GM12878 (cell line): ENCODE data around the gene P3H1. TPM values are rescaled to one million over a fixed set of nuclear protein-coding genes. Genes with fewer than 3 reads are reported as not detected.

Source experiments
- ATAC-seq: fragments of 200-7000 bp; cut with Tn5 transposase; 3 replicates; pipeline ENCODE4 v1.9.1; 2020; ENCODE audit warnings: mild to moderate bottlenecking, moderate library complexity
- BruUV-seq: library from RNA; stranded (reverse); fragments of 400-500 nt; replicated peaks from 2 replicates; lab custom pipeline; 2021; lab: Mats Ljungman, UMichigan
- CTCF ChIA-PET: fragments of 300-600 bp; sonication (Branson Sonifier 250); formaldehyde crosslinking; extraction: SDS; loops from one replicate; lab custom pipeline; 2021; ENCODE audit warnings: inconsistent platforms; lab: Yijun Ruan, JAX
- POLR2A ChIA-PET: fragments of 350-600 bp; formaldehyde crosslinking; extraction: SDS; loops from one replicate; lab custom pipeline; 2021; ENCODE audit warnings: inconsistent platforms; lab: Charles Lee
- RAD21 ChIA-PET: fragments of 300-600 bp; sonication (Branson Sonifier 250); formaldehyde crosslinking; loops from one replicate; lab custom pipeline; 2023; ENCODE audit warnings: antibody characterized with exemption; ENCODE audit not compliant: unreplicated experiment; lab: Charles Lee
- SMC1A ChIA-PET: fragments of 300-600 bp; sonication (Branson Sonifier 250); formaldehyde crosslinking; loops from one replicate; lab custom pipeline; 2023; ENCODE audit not compliant: unreplicated experiment, uncharacterized antibody; lab: Charles Lee
- DNase-seq: peaks from one replicate; pipeline ENCODE4 v3.0.0-alpha.2; 2011; ENCODE audit warnings: low read depth, low spot score
- FAIRE-seq: peaks from 3 replicates; lab custom pipeline; 2011; peaks lifted over from hg19 to GRCh38; lab: Jason Lieb, UNC
- H2AFZ ChIP-seq: 2 replicates; pipeline ENCODE4 v1.6.0; 2011; ENCODE audit warnings: low read depth, low read length, control low read depth; ENCODE audit not compliant: control insufficient read depth
- H3K27ac ChIP-seq: 2 replicates; pipeline ENCODE4 v1.5.1; 2011; ENCODE audit warnings: control low read depth; ENCODE audit not compliant: control insufficient read depth, insufficient read depth
- H3K27me3 ChIP-seq, 2 experiments: replicated peaks in 1 of 2; 2 replicates each; pipeline versions ENCODE4 v1.6.0 to v1.6.1; 2011; ENCODE audit warnings: low read length in 1 of 2; ENCODE audit not compliant: control insufficient read depth in 2 of 2, insufficient read depth in 2 of 2
- H3K36me3 ChIP-seq, 2 experiments: 2 replicates each; pipeline ENCODE4 v1.5.1; 2011; ENCODE audit warnings: low read length in 1 of 2; ENCODE audit not compliant: control insufficient read depth in 2 of 2, insufficient read depth in 2 of 2
- H3K4me1 ChIP-seq: 2 replicates; pipeline ENCODE4 v1.6.1; 2011; ENCODE audit warnings: mild to moderate bottlenecking, low read length, moderate library complexity, mixed read lengths; ENCODE audit not compliant: control insufficient read depth, insufficient read depth
- H3K4me2 ChIP-seq: 2 replicates; pipeline ENCODE4 v1.6.0; 2011; ENCODE audit warnings: control low read depth; ENCODE audit not compliant: control insufficient read depth, insufficient read depth
- H3K4me3 ChIP-seq: fragments of 200-600 bp; sonication (generic); 2 replicates; pipeline ENCODE4 v1.5.1; 2016
- H3K79me2 ChIP-seq: 2 replicates; pipeline ENCODE4 v1.6.0; 2011; ENCODE audit warnings: low read length; ENCODE audit not compliant: control insufficient read depth, insufficient read depth
- H3K9ac ChIP-seq: 2 replicates; pipeline ENCODE4 v1.8.0; 2011; ENCODE audit warnings: low read length, control low read depth, mixed read lengths; ENCODE audit not compliant: control insufficient read depth, insufficient read depth
- H3K9me3 ChIP-seq: replicated peaks from 3 replicates; pipeline ENCODE4 v1.5.1; 2011; ENCODE audit warnings: mild to moderate bottlenecking, low read length; ENCODE audit not compliant: control insufficient read depth, insufficient read depth
- H4K20me1 ChIP-seq: 2 replicates; pipeline ENCODE4 v1.6.0; 2011; ENCODE audit not compliant: control insufficient read depth, insufficient read depth
- BCL3 ChIP-seq: IDR thresholded peaks from 2 replicates; pipeline ENCODE4 v1.6.1; 2011; ENCODE audit warnings: borderline replicate concordance, low read depth, mild to moderate bottlenecking, moderate library complexity, low read length; ENCODE audit not compliant: insufficient read depth, poor library complexity, severe bottlenecking
- CREB1 ChIP-seq: IDR thresholded peaks from 2 replicates; pipeline ENCODE4 v1.6.1; 2012; ENCODE audit warnings: low read depth, mild to moderate bottlenecking, inconsistent platforms
- FOXM1 ChIP-seq: IDR thresholded peaks from 2 replicates; pipeline ENCODE4 v1.6.1; 2012; ENCODE audit warnings: low read depth, mild to moderate bottlenecking, inconsistent platforms, low read length, moderate library complexity
- KAT2A ChIP-seq: conservative IDR thresholded peaks from 2 replicates; pipeline ENCODE4 v1.6.1; 2011; ENCODE audit warnings: low read depth, low read length; ENCODE audit not compliant: control insufficient read depth
- TAF1 ChIP-seq: IDR thresholded peaks from 2 replicates; pipeline ENCODE4 v1.6.1; 2011; ENCODE audit warnings: mild to moderate bottlenecking, low read depth, low read length, borderline replicate concordance
- ZNF217 ChIP-seq: fragments of 450-650 bp; IDR thresholded peaks from 2 replicates; pipeline ENCODE4 v1.6.1; 2017; ENCODE audit warnings: antibody characterized with exemption, mild to moderate bottlenecking
- ZNF622 ChIP-seq: fragments of 450-650 bp; IDR thresholded peaks from 2 replicates; pipeline ENCODE4 v1.6.1; 2017; ENCODE audit warnings: mild to moderate bottlenecking, inconsistent platforms
- WGBS: methylation state at CpG from one replicate; pipeline ENCODE4 v1.1.6; 2016; ENCODE audit warnings: low lambda C conversion rate; ENCODE audit not compliant: insufficient replicate concordance, insufficient coverage; ENCODE audit errors: missing lambda C conversion rate; 5-methylcytosine and 5-hydroxymethylcytosine counted together
- in situ Hi-C: fragments of 300-500 bp; cut with MboI; formaldehyde crosslinking; loops from 9 replicates; pipeline ENCODE4 v1.14.3; 2018; ENCODE audit warnings: mixed read lengths
- intact Hi-C: fragments of 100-400 bp; cut with micrococcal nuclease; formaldehyde crosslinking; loops from one replicate; pipeline ENCODE4 v1.14.2; 2022; ENCODE audit not compliant: unreplicated experiment
- polyA plus RNA-seq, 11 experiments: library from polyadenylated mRNA; depleted of rRNA in 4 of 11; unstranded in 6 of 11; stranded (reverse) in 5 of 11; fragments of >200 nt; fragmentation: Nextera tagmentation in 4 of 11; fragmentation: Illumina TruSeq in 1 of 11; extraction: Ambion mirVana in 4 of 11; extraction: Trizol in 1 of 11; gene quantifications; 1 replicate in 1 of 11; 2 replicates in 10 of 11; pipeline versions ENCODE4 v1.2.1 to v1.2.3, GENCODE V29; 2011 to 2016; ENCODE audit warnings: inconsistent platforms in 2 of 11, missing spikeins in 2 of 11, low read depth in 1 of 11
- total RNA-seq, 4 experiments: library from RNA; depleted of rRNA in 3 of 4; stranded (reverse); fragments of >200 nt in 3 of 4; fragmentation: Illumina TruSeq in 1 of 4; extraction: Trizol in 1 of 4; gene quantifications; 2 replicates each; pipeline versions ENCODE4 v1.2.1 to v1.2.3, GENCODE V29; 2013 to 2021
- TF ChIP-seq, protein P1 (sequence below): fragments of 450-650 bp; formaldehyde crosslinking; IDR thresholded peaks from 2 replicates; pipeline ENCODE4 v1.5.0; 2022; ENCODE audit warnings: mild to moderate bottlenecking, missing genetic modification characterization
- TF ChIP-seq, protein P2 (sequence below): fragments of 450-650 bp; formaldehyde crosslinking; IDR thresholded peaks from 2 replicates; pipeline ENCODE4 v1.4.0; 2022; ENCODE audit warnings: mild to moderate bottlenecking, moderate library complexity

Gene P3H1
- total and polyA plus RNA-seq, 10 of the 15 experiments (the other 5 are each of a cell fraction or from before 2014, with no cell fraction given) = 0.72 to 42.4 (median 26.0) TPM

GRCh38 chr1:42806593-42806992 is 39.8 kb upstream of the P3H1 start:
- Histone ChIP-seq H3K9ac (no peak overlapping the region), H3K4me2 (no peak overlapping the region), H3K9me3 (no peaks in the 10 kb centered on the region), H4K20me1 (no peaks in the 10 kb centered on the region), H3K79me2 (no peaks in the 10 kb centered on the region), H3K4me3 (no peak overlapping the region), H2AFZ (no peak overlapping the region), H3K27ac (no peak overlapping the region), H3K4me1 (no peaks in the 10 kb centered on the region), H3K36me3 (no peaks in the 10 kb centered on the region), H3K27me3 (no peaks in the 10 kb centered on the region)
- no peak for FAIRE-seq
- ATAC-seq = no peak
- ChIA-PET POLR2A (interaction anchor here (0.5 to 1.2 kb wide), 2 partner anchors 10 to 468 kb away, joined by 3 to 5 read pairs; partner anchors contain the start of gene ERMAP), RAD21 (no interaction called here), SMC1A (no interaction called here), CTCF (interaction anchor here (1.4 kb wide), 1 partner anchor 9 kb away, joined by 3 read pairs; no protein-coding TSS in a partner anchor)
- WGBS = 93% methylated on average over 5 of the region's 5 CpGs
- TF ChIP-seq ZNF217 = no peak
- no peak for TF ChIP-seq ZNF622
- no TSS peak for BruUV-seq
- in situ Hi-C loops (no loop called here), intact Hi-C loops (no loop called here)
- DNase-seq = no peak

DNA sequence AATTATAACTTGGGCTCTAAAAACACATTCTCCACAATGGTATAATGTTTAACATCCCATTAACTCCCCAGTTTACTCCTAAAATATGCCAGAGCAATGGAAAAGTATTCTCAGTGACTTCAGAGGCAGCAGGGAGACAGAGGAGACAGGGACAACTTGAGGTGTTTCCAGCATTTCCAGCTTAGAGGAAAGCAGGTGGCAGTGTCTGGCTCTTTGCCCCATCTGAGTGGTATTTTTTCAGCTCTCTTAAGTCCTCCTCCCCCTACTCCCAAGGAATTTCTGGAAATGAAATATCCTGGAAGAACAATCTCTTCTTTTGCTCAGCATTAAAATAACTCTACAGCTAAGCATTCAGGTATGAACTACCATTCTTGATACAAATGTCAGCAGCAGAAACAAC is 39.3 kb upstream of the P3H1 start:
- Histone ChIP-seq H3K9me3 (no peaks in the 10 kb centered on the region), H3K79me2 (no peaks in the 10 kb centered on the region), H3K9ac (no peak overlapping the region), H2AFZ (no peak overlapping the region), H4K20me1 (no peaks in the 10 kb centered on the region), H3K4me2 (no peak overlapping the region), H3K4me1 (no peaks in the 10 kb centered on the region), H3K36me3 (no peaks in the 10 kb centered on the region), H3K4me3 (no peak overlapping the region), H3K27ac (no peak overlapping the region), H3K27me3 (no peaks in the 10 kb centered on the region)
- in situ Hi-C loops (no loop called here), intact Hi-C loops (no loop called here)
- no TSS peak for BruUV-seq
- ChIA-PET CTCF (interaction anchor here (1.4 kb wide), 1 partner anchor 10 kb away, joined by 3 read pairs; no protein-coding TSS in a partner anchor), POLR2A (interaction anchor here (0.5 to 1.2 kb wide), 2 partner anchors 10 to 468 kb away, joined by 3 to 5 read pairs; partner anchors contain the start of gene ERMAP), RAD21 (no interaction called here), SMC1A (no interaction called here)
- FAIRE-seq (no peak), ATAC-seq (no peak), DNase-seq (no peak)
- TF ChIP-seq FOXM1 (no peak), KAT2A (no peak), CREB1 (no peak), TAF1 (no peak), BCL3 (no peak)
- TF ChIP-seq, protein P1, sequence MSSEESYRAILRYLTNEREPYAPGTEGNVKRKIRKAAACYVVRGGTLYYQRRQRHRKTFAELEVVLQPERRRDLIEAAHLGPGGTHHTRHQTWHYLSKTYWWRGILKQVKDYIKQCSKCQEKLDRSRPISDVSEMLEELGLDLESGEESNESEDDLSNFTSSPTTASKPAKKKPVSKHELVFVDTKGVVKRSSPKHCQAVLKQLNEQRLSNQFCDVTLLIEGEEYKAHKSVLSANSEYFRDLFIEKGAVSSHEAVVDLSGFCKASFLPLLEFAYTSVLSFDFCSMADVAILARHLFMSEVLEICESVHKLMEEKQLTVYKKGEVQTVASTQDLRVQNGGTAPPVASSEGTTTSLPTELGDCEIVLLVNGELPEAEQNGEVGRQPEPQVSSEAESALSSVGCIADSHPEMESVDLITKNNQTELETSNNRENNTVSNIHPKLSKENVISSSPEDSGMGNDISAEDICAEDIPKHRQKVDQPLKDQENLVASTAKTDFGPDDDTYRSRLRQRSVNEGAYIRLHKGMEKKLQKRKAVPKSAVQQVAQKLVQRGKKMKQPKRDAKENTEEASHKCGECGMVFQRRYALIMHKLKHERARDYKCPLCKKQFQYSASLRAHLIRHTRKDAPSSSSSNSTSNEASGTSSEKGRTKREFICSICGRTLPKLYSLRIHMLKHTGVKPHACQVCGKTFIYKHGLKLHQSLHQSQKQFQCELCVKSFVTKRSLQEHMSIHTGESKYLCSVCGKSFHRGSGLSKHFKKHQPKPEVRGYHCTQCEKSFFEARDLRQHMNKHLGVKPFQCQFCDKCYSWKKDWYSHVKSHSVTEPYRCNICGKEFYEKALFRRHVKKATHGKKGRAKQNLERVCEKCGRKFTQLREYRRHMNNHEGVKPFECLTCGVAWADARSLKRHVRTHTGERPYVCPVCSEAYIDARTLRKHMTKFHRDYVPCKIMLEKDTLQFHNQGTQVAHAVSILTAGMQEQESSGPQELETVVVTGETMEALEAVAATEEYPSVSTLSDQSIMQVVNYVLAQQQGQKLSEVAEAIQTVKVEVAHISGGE (CRISPR knock-in tag) = no peak
- TF ChIP-seq, protein P2, sequence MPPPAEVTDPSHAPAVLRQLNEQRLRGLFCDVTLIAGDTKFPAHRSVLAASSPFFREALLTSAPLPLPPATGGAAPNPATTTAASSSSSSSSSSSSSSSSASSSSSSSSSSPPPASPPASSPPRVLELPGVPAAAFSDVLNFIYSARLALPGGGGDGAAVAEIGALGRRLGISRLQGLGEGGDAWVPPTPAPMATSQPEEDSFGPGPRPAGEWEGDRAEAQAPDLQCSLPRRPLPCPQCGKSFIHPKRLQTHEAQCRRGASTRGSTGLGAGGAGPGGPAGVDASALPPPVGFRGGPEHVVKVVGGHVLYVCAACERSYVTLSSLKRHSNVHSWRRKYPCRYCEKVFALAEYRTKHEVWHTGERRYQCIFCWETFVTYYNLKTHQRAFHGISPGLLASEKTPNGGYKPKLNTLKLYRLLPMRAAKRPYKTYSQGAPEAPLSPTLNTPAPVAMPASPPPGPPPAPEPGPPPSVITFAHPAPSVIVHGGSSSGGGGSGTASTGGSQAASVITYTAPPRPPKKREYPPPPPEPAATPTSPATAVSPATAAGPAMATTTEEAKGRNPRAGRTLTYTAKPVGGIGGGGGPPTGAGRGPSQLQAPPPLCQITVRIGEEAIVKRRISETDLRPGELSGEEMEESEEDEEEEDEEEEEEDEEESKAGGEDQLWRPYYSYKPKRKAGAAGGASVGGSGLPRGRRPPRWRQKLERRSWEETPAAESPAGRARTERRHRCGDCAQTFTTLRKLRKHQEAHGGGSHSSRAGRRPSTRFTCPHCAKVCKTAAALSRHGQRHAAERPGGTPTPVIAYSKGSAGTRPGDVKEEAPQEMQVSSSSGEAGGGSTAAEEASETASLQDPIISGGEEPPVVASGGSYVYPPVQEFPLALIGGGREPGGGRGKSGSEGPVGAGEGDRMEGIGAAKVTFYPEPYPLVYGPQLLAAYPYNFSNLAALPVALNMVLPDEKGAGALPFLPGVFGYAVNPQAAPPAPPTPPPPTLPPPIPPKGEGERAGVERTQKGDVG (CRISPR knock-in tag) = no peak
